ENCODE data around the gene CCR6.

- TF ChIP-seq CTCF (conservative IDR thresholded peaks at IDR 0.05 in 1 of 2, IDR thresholded peaks at IDR 0.05 in 1 of 2; ENCODE audit: low read depth in 1 of 2, low read length in 2 of 2) (no peak), EZH2 (IDR thresholded peaks at IDR 0.05; ENCODE audit: low read length, missing control alignments) (no peak)
These were observed 27.9 kb upstream of the CCR6 start for GRCh38 chr6:167094820-167095637.
